HG03432 (cell line): ENCODE results near the gene JTB.
"Not testable (repeated sequence)": the region's sequence is repeated elsewhere in the genome, so short reads cannot be mapped to it uniquely, and the experiment has no call there.

ENCODE experiments used
- ATAC-seq: cut with Tn5 transposase; IDR thresholded peaks from one replicate; pipeline ENCODE4 v1.9.1; 2021; ENCODE audit warnings: mild to moderate bottlenecking, moderate library complexity; ENCODE audit not compliant: unreplicated experiment

JTB gene

GRCh38 chr1:153977250-153978240 is at the start of gene JTB:
Gene JTB, minus strand, starts transcription at chr1:153977674. Its CDS starts 422 bp downstream, at chr1:153977252.
- ATAC-seq, result peak; percentile 85

- no peak for ATAC-seq
Observed at GRCh38 chr1:154019940-154020339, 42.5 kb upstream of the JTB start.

DNA sequence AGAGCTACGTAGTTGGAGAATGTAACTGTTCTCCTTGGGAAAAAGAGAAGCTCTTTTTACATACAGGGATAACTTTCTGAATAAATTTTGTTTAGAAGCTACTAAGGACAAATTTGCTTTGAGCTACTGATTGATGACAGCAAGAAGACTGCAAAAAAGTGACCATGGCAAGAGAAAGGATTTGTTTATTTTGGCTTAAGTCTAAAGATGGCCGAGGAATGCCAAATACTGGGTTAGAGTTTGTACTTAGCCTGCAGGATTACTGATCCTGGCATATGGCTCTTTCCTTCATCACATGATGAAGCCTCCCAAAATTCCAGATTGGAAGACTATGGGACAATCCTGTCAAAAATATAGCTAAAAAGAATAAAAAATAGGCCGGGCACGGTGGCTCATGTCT is 41.8 kb upstream of the JTB start:
- no peak for ATAC-seq

DNA sequence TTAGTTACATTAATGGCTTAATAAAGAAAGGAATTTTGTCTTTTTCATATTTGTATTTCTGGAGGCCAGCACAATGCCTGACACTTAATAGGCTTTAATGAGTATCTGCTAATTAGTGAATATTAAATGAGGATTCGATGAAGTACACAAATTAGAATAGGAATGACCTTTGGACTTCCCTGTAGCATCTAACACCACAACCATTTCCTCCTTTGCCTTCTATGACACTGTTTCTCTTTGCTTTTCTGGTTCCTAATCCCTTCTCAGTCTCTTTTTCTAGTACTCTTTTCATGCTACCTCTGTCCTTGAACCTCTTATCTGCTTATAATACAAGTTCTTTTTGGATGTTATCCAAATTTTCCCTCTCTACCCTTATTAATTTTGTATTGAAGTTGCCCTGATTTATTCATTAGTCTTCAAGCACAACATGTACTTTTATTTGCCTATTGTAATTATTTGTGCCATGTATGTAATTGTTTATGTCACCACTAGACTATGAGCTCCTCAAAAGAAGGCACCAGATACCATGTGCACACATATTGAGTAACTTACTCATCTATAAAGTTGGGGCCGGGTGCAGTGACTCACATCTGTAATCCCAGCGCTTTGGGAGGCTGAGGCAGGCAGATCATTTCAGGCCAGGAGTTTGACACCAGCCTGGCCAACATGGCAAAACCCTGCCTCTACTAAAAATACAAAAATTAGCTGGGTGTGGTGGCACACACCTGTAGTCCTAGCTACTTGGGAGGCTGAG is 36.9 kb upstream of the JTB start:
- no peak for ATAC-seq

DNA sequence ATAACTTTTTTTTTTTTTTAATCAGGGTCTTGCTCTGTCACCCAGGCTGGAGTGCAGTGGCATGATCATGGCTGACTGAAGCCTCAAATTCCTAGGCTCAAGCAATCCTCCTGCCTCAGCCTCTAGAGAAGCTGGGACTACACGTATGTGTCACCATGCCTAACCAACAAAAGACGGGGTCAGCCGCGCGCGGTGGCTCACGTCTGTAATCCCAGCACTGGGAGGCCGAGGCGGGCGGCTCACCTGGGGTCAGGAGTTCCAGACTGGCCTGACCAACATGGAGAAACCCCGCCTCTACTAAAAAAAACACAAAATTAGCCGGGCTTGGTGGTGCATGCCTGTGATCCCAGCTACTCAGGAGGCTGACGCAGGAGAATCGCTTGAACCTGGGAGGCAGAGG is 35.1 kb upstream of the JTB start:
- not testable (repeated sequence) for ATAC-seq

GRCh38 chr1:154012129-154012528 is 34.7 kb upstream of the JTB start:
- no peak for ATAC-seq

DNA sequence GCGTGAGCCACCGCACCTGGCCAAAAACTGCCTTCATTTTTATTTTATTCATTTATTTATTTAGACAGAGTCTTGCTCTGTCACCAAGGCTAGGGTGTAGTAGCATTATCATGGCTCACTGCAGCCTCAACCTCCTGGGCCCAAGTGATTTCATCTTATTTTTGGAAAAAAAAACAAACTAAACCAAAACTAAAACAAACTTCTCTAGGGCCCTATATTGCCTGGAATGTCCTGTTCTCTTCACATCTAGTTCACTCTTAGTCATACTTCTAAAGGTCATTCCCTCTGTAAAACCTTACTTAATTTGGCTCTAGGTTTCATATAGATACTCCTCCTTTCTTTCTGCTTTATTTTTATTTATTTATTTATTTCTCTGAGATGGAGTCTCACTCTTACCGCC is 28.7 kb upstream of the JTB start:
- no peak for ATAC-seq

GRCh38 chr1:154000420-154000819 is 22.9 kb upstream of the JTB start:
- no peak for ATAC-seq

DNA sequence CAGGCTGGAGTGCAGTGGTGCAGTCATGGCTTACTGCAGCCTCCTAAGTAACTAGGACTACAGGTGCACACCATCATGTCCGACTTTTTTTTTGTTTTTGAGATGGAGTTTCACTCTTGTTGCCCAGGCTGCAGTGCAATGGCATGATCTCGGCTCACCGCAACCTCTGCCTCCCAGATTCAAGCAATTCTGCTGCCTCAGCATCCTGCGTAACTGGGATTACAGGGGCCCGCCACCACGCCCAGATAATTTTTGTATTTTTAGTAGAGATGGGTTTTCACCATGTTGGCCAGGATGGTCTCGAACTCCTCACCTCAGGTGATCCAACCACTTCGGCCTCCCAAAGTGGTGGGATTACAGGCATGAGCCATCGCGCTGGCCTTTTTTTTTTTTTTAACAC is 19.4 kb upstream of the JTB start:
- ATAC-seq, result not testable (repeated sequence)

GRCh38 chr1:153995640-153996039 is 18.2 kb upstream of the JTB start:
- no peak for ATAC-seq

DNA sequence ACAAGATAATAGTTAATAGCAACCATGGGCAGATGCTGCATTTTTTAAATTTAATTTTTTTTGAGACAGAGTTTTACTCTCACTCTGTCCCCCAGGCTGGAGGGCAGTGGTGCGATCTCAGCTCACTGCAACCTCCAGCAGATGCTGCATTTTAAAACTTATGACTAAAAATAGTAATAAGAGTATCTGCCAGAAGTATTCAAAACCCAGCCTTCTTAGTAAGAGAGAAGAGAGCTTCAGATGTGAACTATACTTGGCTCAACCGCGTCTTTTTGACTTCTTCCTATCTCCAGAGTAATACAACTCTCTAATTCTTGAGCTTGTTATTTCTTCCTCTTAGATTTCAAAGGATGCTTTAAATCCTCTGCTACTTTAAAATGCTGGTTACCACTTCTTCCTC is 17.7 kb upstream of the JTB start:
- ATAC-seq, result no peak

- ATAC-seq, result no peak
Observed at GRCh38 chr1:153991806-153992205, 14.3 kb upstream of the JTB start.

DNA sequence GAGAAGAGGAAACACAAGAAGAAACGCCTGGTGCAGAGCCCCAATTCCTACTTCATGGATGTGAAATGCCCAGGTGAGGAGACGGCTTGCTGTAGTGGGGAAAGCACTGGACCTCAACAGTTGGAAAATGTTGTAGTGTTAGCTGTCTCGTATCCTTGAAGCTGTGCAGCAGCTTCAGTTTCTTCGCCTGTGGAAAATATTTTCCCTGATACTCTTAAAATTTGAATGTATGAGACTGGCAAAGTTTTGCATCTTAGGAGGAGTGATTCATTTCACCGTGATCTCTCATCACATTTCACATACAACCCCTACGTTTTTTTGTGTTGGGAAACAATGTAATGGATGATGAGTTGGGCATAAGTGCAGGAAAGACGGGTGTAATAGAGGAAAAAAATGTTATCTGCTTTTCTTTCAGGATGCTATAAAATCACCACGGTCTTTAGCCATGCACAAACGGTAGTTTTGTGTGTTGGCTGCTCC is 13.7 kb upstream of the JTB start:
- no peak for ATAC-seq

DNA sequence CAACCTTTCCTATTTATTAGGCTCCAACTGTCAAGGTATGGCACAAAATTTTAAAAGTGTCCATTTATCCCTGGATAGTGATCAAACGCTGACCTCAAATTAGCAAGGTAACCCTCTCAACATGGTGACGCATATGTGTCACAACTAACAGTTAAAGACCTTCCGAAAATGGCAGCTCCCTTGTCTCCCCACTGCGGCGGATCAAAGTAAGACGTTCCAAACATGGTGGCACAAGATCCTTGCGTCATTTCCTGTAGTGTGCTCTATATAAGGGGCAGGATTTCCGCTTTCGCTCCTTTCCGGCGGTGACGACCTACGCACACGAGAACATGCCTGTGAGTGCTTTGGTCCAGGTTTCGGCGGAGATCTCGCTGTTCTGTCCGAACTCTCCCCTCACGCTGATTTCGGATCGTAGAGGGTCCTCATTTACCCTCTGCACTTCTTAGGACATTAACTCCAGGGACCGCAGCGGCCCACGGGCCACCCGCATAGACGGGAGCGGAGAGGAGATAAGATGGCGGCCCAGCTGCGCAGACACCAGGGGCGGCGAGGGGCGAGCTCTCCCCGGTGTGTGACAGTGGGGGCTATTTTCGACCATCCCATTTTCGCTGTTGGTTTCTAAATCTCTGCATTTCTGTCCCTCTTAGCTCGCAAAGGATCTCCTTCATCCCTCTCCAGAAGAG is 13.1 kb upstream of the JTB start, which contains the start of gene RPS27:
Gene RPS27, plus strand, starts transcription at position 295 of the 683 bp plus-strand sequence. Its CDS starts 35 bp downstream, at position 330.
- peak; percentile 74 for ATAC-seq

- no peak for ATAC-seq
Observed at GRCh38 chr1:153987621-153988020, 10.1 kb upstream of the JTB start.

GRCh38 chr1:153985941-153986761 is 8.7 kb upstream of the JTB start, which contains the start of gene RAB13:
Gene RAB13, minus strand, starts transcription at chr1:153986339. Its CDS starts 103 bp downstream, at chr1:153986236.
- ATAC-seq, result no peak

DNA sequence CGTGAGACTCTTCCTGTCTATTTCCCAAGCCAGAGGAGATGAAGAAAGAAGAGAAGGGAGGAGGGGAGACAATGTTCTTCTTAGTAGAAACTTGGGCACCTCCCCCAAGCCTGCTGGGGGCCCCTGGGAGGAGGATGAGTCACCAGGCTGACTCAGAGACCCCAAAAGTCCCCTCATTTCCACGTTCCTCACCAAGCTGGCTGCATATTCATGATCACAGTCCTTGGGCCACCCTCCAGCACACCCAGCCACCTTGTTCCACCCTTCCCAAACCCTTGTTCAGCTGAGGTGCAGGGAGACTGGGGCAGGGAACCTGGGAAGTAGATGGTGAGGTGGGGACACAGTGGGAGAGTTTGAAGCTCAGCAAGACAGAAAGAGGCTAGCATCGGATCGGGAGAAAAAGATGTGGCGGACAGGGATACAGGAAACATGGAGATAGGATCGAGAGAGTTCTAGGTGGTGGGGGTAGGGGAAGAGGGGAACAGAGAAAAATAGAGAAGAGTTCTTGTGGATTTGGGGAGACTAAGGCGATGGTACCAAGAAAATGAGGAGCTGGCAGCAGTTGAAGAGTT is 8.0 kb upstream of the JTB start:
- ATAC-seq, result no peak

DNA sequence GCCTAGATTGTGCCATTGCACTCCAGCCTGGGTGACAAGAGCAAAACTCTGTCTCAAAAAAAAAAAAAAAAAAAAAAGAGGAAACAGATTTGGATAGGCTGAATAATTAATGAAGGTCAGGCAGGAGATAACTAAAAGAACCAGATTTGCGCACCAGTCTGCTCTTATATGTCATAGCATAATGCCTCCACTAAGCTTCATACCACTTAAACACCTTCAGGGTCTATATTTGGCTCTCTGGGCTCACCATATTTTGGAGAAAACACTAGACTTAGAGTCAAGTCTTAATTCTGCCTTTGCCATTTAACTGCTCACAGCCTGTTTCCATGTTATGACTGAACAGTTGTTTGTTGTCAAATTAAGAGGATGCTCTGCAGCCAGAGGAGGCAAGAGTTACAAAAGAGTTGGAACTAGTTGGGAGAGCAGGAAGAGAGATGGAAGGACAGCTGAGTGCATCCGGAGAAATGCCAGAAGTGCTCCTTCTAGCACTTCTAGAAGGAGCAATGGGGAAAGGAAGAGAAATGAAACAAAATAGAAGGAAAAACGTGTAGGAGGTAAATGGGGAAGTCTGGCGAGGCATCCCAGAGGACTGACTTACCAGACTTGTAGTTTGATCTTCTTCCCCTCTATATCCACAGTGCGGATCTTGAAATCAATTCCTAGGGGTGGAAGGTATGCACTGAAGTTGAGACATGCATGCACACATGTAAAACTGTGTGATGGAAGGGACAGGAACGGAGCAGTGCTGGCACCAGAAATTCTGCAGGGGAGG is 6.8 kb upstream of the JTB start:
- ATAC-seq, result no peak

- ATAC-seq, result not testable (repeated sequence)
Observed at GRCh38 chr1:153981735-153982134, 4.3 kb upstream of the JTB start.
